OCI-LY3 (cell line): ENCODE measurements around the gene GRID2.

Experiments
- CTCF ChIP-seq: fragments of 200-600, 300-600 bp; sonication (generic); IDR thresholded peaks from 2 replicates; pipeline ENCODE4 v1.5.1; 2014; ENCODE audit warnings: antibody characterized with exemption, low read length, low read depth
- EZH2phosphoT487 ChIP-seq: fragments of 200-600 bp; shearing (Covaris generic); IDR thresholded peaks from 2 replicates; pipeline ENCODE4 v1.6.1; 2018; ENCODE audit warnings: antibody characterized with exemption, mixed run types, low read depth

GRCh38 chr4:93368968-93369367 lies 1065.2 kb downstream of the GRID2 start:
- peak; percentile 12; the same call in 1 of the 2 replicates for TF ChIP-seq CTCF
- TF ChIP-seq EZH2phosphoT487 = no peak
